ENCODE measurements around the gene MAST4. TPM values are rescaled to one million over a fixed set of nuclear protein-coding genes. Genes with fewer than 3 reads are reported as not detected.

MAST4 gene
- total RNA-seq, 1 donor from 2014 or later, result 52.6 TPM

- peak; percentile 69 for ATAC-seq
- no peak for TF ChIP-seq CTCF (IDR thresholded peaks at IDR 0.05)
- no peak overlapping the region for H3K27ac ChIP-seq
- H3K36me3 ChIP-seq, result no peaks in the 10 kb centered on the region
- H3K27me3 ChIP-seq, result no peaks in the 10 kb centered on the region
- H3K9me3 ChIP-seq, result no peaks in the 10 kb centered on the region
- H3K4me3 ChIP-seq, result no peak overlapping the region
- DNase-seq, result no peak
- intact Hi-C loops (cut with DNase I), result no loop called here
- H3K4me1 ChIP-seq, result no peaks in the 10 kb centered on the region
These were observed 258.2 kb downstream of the MAST4 start for GRCh38 chr5:66854416-66854815.

- no peaks in the 10 kb centered on the region for H3K36me3 ChIP-seq
- no peaks in the 10 kb centered on the region for H3K9me3 ChIP-seq
- ATAC-seq (peak; percentile 33), DNase-seq (no peak)
- no peak overlapping the region for H3K27ac ChIP-seq
- no peak overlapping the region for H3K4me3 ChIP-seq
- no peaks in the 10 kb centered on the region for H3K27me3 ChIP-seq
- TF ChIP-seq CTCF (IDR thresholded peaks at IDR 0.05), result no peak
- H3K4me1 ChIP-seq, result peaks cover 5% of the 10 kb centered on the region
- intact Hi-C loops (cut with DNase I), result no loop called here
These were observed 260.0 kb downstream of the MAST4 start for GRCh38 chr5:66856041-66856805.

GRCh38 chr5:66859526-66859925 is 263.3 kb downstream of the MAST4 start:
- Histone ChIP-seq H3K27me3 (no peaks in the 10 kb centered on the region), H3K27ac (no peak overlapping the region), H3K9me3 (no peaks in the 10 kb centered on the region), H3K36me3 (no peaks in the 10 kb centered on the region), H3K4me1 (peaks cover 5% of the 10 kb centered on the region), H3K4me3 (no peak overlapping the region)
- ATAC-seq, result no peak
- no peak for TF ChIP-seq CTCF (IDR thresholded peaks at IDR 0.05)
- intact Hi-C loops (cut with DNase I), result no loop called here
- DNase-seq, result no peak

GRCh38 chr5:66860199-66860975 is 264.2 kb downstream of the MAST4 start:
- Histone ChIP-seq H3K36me3 (no peaks in the 10 kb centered on the region), H3K9me3 (no peaks in the 10 kb centered on the region), H3K27ac (no peak overlapping the region), H3K4me1 (peaks cover 5% of the 10 kb centered on the region), H3K27me3 (no peaks in the 10 kb centered on the region), H3K4me3 (no peak overlapping the region)
- no peak for TF ChIP-seq CTCF (IDR thresholded peaks at IDR 0.05)
- intact Hi-C loops (cut with DNase I), result no loop called here
- ATAC-seq, result no peak
- no peak for DNase-seq

GRCh38 chr5:66861402-66861801 is 265.2 kb downstream of the MAST4 start:
- Histone ChIP-seq H3K4me1 (peaks cover 5% of the 10 kb centered on the region), H3K27me3 (no peaks in the 10 kb centered on the region), H3K4me3 (no peak overlapping the region), H3K36me3 (no peaks in the 10 kb centered on the region), H3K27ac (no peak overlapping the region), H3K9me3 (no peaks in the 10 kb centered on the region)
- ATAC-seq (no peak), DNase-seq (no peak)
- no peak for TF ChIP-seq CTCF (IDR thresholded peaks at IDR 0.05)
- intact Hi-C loops (cut with DNase I), result no loop called here
